ENCODE data around the gene MNS1.

The MNS1 gene, protein sequence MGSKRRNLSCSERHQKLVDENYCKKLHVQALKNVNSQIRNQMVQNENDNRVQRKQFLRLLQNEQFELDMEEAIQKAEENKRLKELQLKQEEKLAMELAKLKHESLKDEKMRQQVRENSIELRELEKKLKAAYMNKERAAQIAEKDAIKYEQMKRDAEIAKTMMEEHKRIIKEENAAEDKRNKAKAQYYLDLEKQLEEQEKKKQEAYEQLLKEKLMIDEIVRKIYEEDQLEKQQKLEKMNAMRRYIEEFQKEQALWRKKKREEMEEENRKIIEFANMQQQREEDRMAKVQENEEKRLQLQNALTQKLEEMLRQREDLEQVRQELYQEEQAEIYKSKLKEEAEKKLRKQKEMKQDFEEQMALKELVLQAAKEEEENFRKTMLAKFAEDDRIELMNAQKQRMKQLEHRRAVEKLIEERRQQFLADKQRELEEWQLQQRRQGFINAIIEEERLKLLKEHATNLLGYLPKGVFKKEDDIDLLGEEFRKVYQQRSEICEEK

GRCh38 chr15:56464893-56465520 lies at the start of gene MNS1:
Gene MNS1, minus strand, starts transcription at chr15:56465137. Its CDS starts 165 bp downstream, at chr15:56464972.
- TF ChIP-seq GATA2 (IDR thresholded peaks at IDR 0.05; ENCODE audit: low read depth, low read length) (no peak), GATA3 (IDR thresholded peaks at IDR 0.05; ENCODE audit: low read depth, low read length) (no peak)

GRCh38 chr15:56496635-56497034 lies 31.7 kb upstream of the MNS1 start:
- TF ChIP-seq GATA3 (IDR thresholded peaks at IDR 0.05; ENCODE audit: low read depth, low read length) (no peak), GATA2 (IDR thresholded peaks at IDR 0.05; ENCODE audit: low read depth, low read length) (no peak)

- TF ChIP-seq GATA2 (IDR thresholded peaks at IDR 0.05; ENCODE audit: low read depth, low read length): no peak
- TF ChIP-seq GATA3 (IDR thresholded peaks at IDR 0.05; ENCODE audit: low read depth, low read length): no peak
These were observed 30.6 kb upstream of the MNS1 start for GRCh38 chr15:56495533-56495932.

GRCh38 chr15:56495053-56495452 lies 30.1 kb upstream of the MNS1 start:
- no peak for TF ChIP-seq GATA3 (IDR thresholded peaks at IDR 0.05; ENCODE audit: low read depth, low read length)
- no peak for TF ChIP-seq GATA2 (IDR thresholded peaks at IDR 0.05; ENCODE audit: low read depth, low read length)

- TF ChIP-seq GATA3 (IDR thresholded peaks at IDR 0.05; ENCODE audit: low read depth, low read length) (no peak), GATA2 (IDR thresholded peaks at IDR 0.05; ENCODE audit: low read depth, low read length) (no peak)
These were observed 28.0 kb upstream of the MNS1 start for GRCh38 chr15:56492791-56493555.

DNA sequence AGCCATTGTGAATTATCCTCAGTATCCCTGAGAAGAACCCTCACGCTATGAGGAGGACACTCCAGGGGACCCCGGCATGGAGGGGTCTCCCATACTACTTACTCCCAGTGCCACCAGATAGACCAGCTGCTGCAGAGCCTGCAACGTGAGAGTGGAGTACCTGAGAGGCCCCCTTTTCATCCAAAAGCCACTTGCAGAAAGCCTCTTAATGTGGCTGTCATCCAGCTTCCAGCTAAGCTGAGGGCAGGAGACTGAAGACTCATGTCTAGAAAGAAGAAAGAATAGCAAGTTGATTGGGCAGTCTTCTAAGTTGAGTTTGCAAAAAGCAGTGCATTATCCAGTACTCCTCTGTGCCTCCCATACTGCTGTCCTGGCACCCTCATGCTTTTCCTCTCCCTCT lies 27.3 kb upstream of the MNS1 start:
- no peak for TF ChIP-seq GATA2 (IDR thresholded peaks at IDR 0.05; ENCODE audit: low read depth, low read length)
- no peak for TF ChIP-seq GATA3 (IDR thresholded peaks at IDR 0.05; ENCODE audit: low read depth, low read length)

DNA sequence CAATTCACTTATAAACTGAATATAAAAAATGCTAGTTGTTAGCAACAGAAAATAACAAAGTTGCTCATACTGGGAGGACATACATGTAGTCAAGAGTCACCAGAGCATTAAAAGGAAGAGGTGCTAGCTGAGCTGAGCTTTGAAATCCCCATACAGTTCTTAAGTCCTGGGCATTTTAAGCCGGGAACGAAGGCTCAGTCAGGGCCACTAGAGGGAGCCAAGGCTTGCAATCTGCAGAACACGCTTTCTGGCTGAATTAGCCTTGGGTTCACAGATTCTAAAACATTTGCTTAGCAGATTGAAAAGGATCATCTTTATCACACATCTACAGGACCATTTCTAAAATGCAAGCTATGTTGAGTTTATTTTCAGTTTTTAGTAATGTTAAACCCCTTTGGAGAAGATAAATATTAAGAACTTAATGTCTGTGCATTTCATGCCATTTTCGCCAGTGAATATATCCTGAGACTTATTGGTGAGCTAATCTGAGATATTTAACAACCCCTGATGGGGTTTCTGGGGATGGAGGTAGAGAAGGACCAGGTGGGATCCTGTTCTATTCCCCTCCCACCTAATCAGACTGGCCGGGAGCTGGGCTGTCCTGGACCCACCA lies 26.3 kb upstream of the MNS1 start:
- TF ChIP-seq GATA3 (IDR thresholded peaks at IDR 0.05; ENCODE audit: low read depth, low read length): no peak
- TF ChIP-seq GATA2 (IDR thresholded peaks at IDR 0.05; ENCODE audit: low read depth, low read length): no peak

DNA sequence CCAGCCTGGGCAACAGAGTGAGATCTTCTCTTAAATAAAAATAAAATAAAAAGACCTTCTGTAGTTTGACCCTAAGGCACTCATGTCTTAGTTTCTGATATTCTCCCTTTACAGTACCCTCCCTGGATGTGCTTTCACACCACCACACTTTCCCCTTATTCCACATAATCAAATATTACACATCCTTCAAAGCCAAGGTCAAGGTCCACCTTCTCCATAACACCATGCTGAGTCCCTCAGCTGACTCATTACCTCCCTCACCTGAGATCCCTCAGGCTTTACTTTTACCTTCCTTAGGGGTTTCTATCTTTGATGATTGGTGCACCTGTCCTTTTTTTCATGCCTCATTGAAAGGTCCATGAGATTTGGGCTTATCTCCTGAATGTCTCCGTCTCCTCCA lies 25.5 kb upstream of the MNS1 start:
- no peak for TF ChIP-seq GATA3 (IDR thresholded peaks at IDR 0.05; ENCODE audit: low read depth, low read length)
- no peak for TF ChIP-seq GATA2 (IDR thresholded peaks at IDR 0.05; ENCODE audit: low read depth, low read length)

GRCh38 chr15:56484287-56484686 lies 19.4 kb upstream of the MNS1 start:
- TF ChIP-seq GATA2 (IDR thresholded peaks at IDR 0.05; ENCODE audit: low read depth, low read length) (no peak), GATA3 (IDR thresholded peaks at IDR 0.05; ENCODE audit: low read depth, low read length) (no peak)

DNA sequence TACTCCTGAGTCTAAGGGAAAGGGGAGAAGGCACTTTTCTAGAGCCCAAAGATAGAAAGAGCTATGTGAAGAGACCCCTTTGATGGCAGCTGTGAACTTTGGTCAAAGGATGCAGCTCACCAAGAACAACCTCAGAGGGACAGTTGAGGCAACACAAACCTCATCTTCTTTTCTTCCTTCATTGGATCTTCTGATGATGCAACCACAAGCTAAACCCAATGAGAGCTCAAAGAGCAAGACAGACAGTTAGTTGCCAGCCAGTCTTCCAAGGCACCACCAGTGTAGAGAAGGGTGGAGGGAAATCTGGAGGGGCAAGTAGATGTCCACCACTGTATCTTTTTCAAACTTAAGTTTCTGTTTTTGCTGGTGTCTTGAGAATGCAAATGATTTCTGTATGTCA lies 10.4 kb upstream of the MNS1 start:
- TF ChIP-seq GATA2 (IDR thresholded peaks at IDR 0.05; ENCODE audit: low read depth, low read length) (no peak), GATA3 (IDR thresholded peaks at IDR 0.05; ENCODE audit: low read depth, low read length) (no peak)

- TF ChIP-seq GATA2 (IDR thresholded peaks at IDR 0.05; ENCODE audit: low read depth, low read length): no peak
- TF ChIP-seq GATA3 (IDR thresholded peaks at IDR 0.05; ENCODE audit: low read depth, low read length): peak; percentile 67
These were observed 8.1 kb upstream of the MNS1 start for GRCh38 chr15:56473017-56473416.

GRCh38 chr15:56472278-56472677 lies 7.3 kb upstream of the MNS1 start:
- no peak for TF ChIP-seq GATA2 (IDR thresholded peaks at IDR 0.05; ENCODE audit: low read depth, low read length)
- TF ChIP-seq GATA3 (IDR thresholded peaks at IDR 0.05; ENCODE audit: low read depth, low read length): no peak

DNA sequence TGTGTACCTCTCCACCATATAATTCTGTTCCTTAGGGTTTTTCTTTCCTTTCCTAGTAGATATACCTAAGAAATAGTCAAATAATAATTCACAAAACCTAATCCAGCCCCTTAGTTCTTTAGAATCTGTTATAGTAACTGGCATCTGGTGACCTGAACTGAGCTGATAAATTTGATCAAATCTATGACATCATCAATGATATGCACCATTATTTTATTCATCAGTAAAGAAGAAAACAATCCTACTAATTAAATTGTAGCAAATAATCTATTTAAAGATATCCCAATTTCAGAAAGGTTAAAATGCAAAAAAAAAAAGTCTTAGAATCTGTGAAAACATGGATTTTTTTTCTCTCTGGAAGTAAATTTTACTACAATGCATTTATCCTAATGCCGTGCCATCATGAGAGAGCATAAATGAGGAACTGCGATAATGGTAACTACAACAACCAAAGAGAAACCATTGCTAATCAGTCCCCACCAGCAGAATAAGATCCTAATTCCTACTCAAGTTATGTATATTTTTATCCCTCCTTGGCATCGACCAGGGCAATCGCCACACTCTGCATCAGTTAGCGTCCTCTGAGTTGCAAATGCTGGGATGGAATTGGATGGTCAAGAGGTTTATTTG lies 6.6 kb upstream of the MNS1 start:
- no peak for TF ChIP-seq GATA2 (IDR thresholded peaks at IDR 0.05; ENCODE audit: low read depth, low read length)
- TF ChIP-seq GATA3 (IDR thresholded peaks at IDR 0.05; ENCODE audit: low read depth, low read length): no peak

Measured in SH-SY5Y (cell line).